Effector memory CD8-positive, alpha-beta T cell (primary cell): ENCODE data around the gene DDX52.

Experiments used
- ATAC-seq: fragments of 150-1000 bp; cut with Tn5 transposase; replicated peaks from 2 replicates; pipeline ENCODE4 v1.10.0; 2021; ENCODE audit warnings: mild to moderate bottlenecking, moderate library complexity
- DNase-seq, 3 experiments: peaks; one replicate each; pipeline ENCODE4 v3.0.0; 2021
- H3K27ac Mint-ChIP-seq, 2 donors: one replicate each; pipeline ENCODE4 v1.8.0; 2022; ENCODE audit warnings: mild to moderate bottlenecking in 2 of 2, mixed read lengths in 2 of 2, moderate library complexity in 2 of 2
- H3K27me3 Mint-ChIP-seq, 2 donors: one replicate each; pipeline ENCODE4 v1.8.0; 2022; ENCODE audit warnings: mixed read lengths in 2 of 2
- H3K36me3 Mint-ChIP-seq: one replicate; pipeline ENCODE4 v1.8.0; 2022; ENCODE audit warnings: mild to moderate bottlenecking, moderate library complexity, mixed read lengths; ENCODE audit not compliant: insufficient read depth
- H3K4me1 Mint-ChIP-seq, 2 donors: one replicate each; pipeline ENCODE4 v1.8.0; 2022; ENCODE audit warnings: low read depth in 2 of 2, mixed read lengths in 2 of 2
- H3K4me3 Mint-ChIP-seq, 2 donors: one replicate each; pipeline ENCODE4 v1.8.0; 2022; ENCODE audit warnings: mild to moderate bottlenecking in 2 of 2, mixed read lengths in 2 of 2, moderate library complexity in 2 of 2
- H3K9me3 Mint-ChIP-seq, 2 donors: one replicate each; pipeline ENCODE4 v1.8.0; 2022; ENCODE audit warnings: mixed read lengths in 2 of 2

Gene DDX52

GRCh38 chr17:37562016-37562745 is 81.1 kb downstream of the DDX52 start:
- H3K4me3 Mint-ChIP-seq = no peak overlapping the region
- H3K9me3 Mint-ChIP-seq = no peaks in the 10 kb centered on the region
- peaks cover 78% of the 10 kb centered on the region for H3K36me3 Mint-ChIP-seq
- peaks cover 5 to 14% of the 10 kb centered on the region in 2 donors for H3K4me1 Mint-ChIP-seq
- H3K27me3 Mint-ChIP-seq = no peaks in the 10 kb centered on the region
- peak overlapping the region in 1 of 2 donors; percentile 11 for H3K27ac Mint-ChIP-seq
- ATAC-seq (no peak), DNase-seq (no peak)
